ENCODE results near the gene TJP3.

GRCh38 chr19:3768015-3768747, 60.0 kb downstream of the TJP3 start:
- TF ChIP-seq CTCF (IDR thresholded peaks at IDR 0.05) (no peak), POLR2A (IDR thresholded peaks at IDR 0.05) (no peak)
